Measurements from ENCODE around the gene PLN.

The PLN gene

DNA sequence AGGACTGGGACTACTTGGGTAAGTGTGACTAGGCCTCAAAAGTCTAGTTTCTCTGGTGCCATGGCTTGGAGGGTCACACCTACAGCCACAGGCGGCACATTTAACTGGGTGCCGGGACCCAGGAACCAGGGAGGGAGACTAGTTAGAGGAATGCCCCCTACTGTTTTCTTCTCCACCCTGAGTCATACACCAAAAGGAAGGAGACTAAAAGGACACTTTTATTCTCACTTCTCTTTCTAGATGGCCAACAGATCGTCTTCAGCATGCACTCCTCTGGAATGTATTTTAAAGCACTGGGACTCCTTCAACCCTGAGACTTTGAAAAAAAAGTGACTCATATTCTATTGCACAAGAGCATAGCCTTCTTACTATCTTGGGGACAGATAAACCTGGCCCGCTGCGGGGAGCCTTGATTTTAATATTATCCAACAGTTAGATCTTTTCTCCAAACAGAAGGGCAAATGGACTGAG is 33.4 kb downstream of the PLN start:
- DNase-seq, result no peak

GRCh38 chr6:118584911-118585310 is 36.8 kb downstream of the PLN start:
- DNase-seq, result no peak

DNA sequence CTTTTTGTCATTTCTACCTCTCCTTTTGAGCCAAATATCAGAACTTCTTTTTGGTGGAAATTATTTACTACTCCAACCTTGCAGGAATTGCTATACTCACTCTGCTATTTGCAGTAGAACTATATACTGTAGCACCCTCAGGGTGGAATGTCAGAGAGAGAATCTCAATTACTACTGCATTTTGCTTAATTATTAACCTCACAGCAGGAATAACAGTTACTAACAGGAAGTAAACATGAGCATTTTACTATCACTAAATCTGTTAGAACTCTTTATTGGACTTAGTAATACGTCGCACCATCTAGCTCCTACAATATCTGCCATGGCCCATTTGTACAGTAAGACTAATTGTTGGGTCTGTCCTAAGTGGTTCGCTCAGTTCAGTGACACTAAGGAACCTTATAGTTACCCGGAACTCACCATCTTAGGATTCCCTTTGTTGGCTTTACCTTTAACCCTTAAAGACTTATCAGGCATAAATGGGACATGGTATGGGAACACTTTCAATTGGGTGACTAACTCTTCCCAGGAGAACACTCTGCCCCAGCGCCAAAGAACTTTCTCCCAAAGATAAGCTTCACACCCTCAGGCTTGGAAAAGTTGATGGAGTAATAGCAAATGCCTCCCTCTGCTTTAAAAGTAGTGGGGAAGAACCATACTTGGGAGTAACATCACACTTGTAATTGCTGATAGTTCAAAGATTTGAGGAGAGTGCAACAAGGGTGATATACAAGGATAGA is 38.8 kb downstream of the PLN start:
- DNase-seq, result no peak

DNA sequence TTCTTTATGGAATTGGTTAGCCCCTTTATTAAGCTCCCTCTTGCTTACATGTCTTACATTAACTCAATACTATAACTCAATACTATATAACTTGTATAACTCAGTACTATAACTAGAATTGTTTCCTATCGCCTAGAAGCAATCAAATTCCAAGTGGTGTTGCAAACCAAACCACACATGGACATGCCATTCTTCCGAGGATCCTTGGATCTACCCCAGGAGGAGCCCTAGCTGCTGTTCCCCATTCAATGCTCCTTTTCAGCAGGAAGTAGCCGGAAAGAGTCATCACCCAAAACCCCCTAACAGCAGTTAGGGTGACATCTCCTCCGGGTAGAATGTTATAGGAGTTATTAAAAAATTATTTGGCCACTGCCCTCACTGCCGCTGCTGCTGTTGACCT is 40.5 kb downstream of the PLN start:
- no peak for DNase-seq

- DNase-seq, result no peak
These were observed 41.1 kb downstream of the PLN start for GRCh38 chr6:118589186-118589585.

- no peak for DNase-seq
These were observed 41.7 kb downstream of the PLN start for GRCh38 chr6:118589649-118590365.

- DNase-seq, result no peak
These were observed 43.8 kb downstream of the PLN start for GRCh38 chr6:118591897-118592296.

DNA sequence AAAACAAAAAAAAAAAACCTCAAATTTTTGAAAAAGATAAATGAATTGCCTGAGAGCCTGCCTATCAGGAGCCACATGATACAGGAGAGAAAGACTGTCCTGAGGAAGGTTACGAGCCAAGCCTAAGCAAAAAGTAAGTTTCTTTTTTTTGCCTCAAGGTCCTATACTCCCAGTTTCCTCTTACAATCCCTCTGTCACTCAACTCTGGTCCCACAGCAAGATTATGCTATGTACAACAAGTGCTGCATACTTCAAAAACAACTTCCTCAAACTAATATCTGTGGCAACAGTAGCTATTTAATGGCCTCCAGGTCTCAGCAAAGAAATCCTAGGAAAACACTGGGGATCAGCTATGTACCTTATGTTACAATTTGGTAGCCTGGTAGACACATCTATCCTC is 46.8 kb downstream of the PLN start:
- no peak for DNase-seq

- no peak for DNase-seq
These were observed 48.8 kb downstream of the PLN start for GRCh38 chr6:118596774-118597320.

DNA sequence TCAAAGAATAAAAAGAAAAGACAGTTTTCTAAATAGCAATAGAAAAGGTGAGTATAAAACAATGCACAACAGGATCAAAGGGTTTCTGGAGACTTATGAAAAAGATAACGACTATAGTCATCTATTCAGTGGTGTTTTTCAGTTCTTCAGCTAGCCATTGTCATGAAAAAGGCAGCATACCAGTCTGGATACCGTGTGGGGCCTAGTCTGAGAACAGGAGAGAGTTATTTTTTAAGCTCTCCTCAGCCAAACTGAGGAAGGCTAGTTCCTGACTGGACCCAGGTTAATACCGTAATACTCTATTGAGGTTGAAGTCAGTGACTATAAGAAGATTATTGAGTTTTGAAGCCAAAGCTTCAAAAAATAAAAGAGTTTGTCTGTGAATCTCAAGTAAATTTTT is 49.5 kb downstream of the PLN start:
- no peak for DNase-seq

- no peak for DNase-seq
These were observed 50.2 kb downstream of the PLN start for GRCh38 chr6:118598324-118598723.

DNA sequence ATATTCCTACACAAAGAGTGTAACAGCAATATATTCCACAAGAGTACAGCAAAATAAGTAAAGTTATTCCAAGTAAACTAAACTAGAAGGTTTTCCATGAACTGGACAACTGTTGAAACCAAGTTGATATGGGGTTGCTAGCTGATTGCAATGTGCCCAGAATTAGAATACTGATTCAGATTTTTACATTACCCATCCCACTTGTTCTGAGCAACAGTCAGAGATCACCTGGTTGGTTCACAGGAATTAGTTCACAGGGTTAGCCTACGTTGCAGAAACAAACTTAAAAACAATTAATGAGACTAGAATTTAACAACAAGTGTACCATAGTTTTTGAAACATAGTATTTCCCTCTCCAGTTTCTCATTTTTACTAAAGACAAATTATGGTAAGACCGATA is 54.2 kb downstream of the PLN start:
- no peak for DNase-seq

DNA sequence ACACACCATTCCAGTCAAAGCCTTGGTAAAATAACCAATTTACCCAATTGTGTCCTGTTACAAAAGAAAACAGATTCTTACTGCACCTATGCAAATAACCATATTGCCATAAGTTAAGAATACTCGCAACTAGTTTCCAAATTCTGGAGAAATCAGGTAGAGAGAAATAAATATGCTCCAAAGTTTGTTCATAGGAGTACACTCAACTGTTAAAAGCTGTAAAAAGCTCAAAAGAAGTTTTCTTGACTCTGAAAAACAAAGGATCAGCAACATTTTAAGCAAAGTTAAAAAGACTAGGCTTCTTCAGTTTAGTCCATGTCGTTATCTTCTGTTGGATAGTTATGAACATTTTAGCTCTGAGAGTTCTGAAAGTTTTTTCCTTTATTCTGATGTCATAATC is 55.3 kb downstream of the PLN start:
- no peak for DNase-seq

- DNase-seq, result no peak
These were observed 58.2 kb downstream of the PLN start for GRCh38 chr6:118606268-118606667.

- no peak for DNase-seq
These were observed 58.8 kb downstream of the PLN start for GRCh38 chr6:118606858-118607257.
